Stimulated activated CD8-positive, alpha-beta memory T cell treated with anti-CD3 and anti-CD28 coated beads, Interleukin-2, amount 100 ng/mL, for 1 hour (primary cell): ENCODE measurements around the gene ANKS1A.

Experiments
- DNase-seq, 2 donors: peaks; one replicate each; pipeline ENCODE4 v3.0.0-alpha.2; 2020; ENCODE audit warnings: low read depth in 2 of 2

The ANKS1A gene

GRCh38 chr6:35053701-35054100 is 164.6 kb downstream of the ANKS1A start:
- DNase-seq = no peak

DNA sequence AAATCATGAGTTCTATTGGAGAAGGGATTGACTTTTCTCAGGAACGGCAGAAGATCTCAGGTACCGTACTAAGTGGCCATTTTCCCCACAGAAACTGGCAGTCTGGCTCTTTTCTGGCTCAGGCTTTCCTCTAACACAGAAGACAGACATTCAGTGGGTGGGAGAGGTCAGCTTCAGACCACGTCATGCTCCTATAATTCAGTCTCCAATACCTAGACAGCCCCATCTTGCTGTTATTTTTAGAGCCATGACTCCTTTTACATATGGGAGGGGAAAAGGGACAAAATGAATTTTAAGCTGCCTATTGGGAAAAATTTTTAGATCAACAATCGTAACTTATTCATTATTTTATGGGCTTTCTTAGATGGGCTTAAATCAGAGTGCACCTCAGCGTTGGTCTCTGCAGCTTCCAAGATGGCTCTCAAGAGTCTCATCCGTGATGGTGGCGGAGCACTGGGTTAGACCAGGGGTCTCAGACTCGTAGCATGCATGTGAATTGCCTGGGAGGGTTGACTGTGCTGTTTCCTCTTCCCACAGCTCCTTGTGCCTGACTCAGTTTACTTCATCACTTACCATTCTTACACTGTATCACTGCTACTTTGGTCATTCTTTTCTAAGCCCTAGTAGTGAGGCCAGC is 165.2 kb downstream of the ANKS1A start:
- no peak for DNase-seq

DNA sequence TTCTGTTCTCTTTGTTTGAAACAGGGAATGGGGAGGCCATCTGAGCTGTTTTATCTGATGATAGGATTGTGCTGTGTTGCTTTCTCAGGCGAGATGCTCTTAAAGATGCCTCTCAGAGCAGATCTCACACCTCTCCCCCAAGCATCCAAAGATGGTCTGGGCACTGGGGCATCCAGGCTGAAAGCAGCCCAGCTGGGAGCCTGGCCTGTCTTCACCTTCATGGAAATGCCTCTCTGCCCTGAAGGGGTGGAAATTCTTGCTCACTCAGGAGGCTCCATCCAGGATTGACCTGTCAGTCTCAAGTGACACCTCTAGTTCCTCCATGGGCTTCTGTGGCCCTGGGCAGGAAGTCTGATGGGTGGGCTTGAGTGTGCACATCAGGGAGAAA is 165.7 kb downstream of the ANKS1A start:
- DNase-seq = no peak

DNA sequence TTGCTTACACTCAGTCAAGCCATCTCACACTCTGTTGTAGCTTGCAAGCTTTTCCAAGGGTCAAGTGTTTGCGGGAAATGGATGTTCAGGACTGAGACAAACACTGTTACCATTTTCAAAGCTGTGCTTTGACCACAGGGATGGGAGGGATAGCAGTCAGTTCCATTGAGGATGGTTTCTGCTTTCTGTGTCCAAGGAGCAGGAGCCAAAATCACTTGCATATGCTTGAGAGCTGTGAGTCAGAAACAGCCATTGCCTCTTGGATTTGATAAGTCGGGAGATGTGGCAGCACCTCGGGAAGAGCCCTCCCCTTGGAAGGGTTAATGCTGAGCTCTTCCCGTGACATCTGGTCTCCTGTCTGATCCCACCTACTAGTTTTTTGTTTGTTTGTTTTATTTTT is 166.8 kb downstream of the ANKS1A start:
- DNase-seq = no peak

DNA sequence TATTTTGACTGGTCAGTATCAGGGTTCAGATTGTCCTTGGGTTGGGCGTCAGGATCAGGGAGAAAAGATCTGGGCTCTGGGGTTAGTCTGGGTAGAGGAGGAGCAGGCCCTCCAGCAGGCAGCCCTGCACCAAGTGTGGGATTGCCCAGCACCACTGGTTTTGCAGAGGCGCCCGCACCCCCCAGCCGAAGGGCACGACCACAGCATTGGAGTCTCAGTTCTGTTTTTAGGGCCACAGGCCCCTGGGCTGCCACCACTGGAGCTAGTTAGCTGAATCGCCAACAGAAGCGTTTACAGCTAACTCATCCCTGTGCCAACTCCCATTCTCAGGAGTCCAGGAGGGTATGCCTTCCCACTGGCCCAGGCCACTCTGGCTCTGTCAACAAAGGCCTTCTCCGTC is 167.9 kb downstream of the ANKS1A start:
- DNase-seq = no peak

DNA sequence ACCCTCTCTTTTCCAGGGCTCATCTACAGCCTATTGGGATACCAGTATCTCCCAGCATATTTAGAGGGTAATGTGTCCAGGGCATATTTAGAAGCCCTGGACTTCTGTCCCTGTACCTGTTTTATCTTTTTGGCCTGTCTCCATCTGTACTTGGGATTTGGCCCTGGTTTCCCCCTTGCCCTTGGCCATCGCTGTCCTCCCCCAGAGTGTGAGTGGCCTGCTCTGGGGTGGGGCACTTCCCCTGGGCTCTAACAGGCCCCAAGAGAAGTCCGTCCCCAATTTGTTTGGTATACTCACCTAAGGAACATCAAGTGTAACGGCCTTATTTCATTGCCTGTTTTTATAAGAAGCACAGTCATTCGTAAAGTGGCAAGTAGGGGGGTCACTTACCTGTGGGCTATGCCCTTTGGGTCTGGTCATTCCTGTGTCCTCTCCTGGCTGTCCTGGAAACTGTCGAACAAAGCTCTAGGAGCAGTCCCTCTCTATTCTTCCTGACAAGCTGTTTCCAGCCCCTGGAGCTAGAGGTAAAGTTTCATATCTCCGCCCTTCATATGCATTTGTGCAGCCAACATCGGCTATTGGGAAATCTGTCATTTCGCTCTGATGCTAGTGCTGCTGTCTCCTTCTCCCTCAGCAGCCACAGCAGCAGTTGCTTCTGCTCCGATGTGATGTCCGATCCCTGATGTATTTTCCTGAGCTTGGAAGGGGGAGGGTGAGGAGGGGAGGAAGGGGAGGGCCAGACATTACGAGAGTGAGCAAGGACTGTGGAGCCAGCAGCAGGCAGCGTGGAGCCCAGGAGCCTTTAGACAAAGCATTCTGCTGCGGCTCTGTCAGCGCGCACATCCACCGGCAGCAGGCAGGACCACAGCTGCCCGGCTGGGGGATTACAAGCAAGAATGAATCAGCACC is 168.6 kb downstream of the ANKS1A start:
- no peak for DNase-seq

GRCh38 chr6:35058358-35058675 is 169.3 kb downstream of the ANKS1A start:
- no peak for DNase-seq

DNA sequence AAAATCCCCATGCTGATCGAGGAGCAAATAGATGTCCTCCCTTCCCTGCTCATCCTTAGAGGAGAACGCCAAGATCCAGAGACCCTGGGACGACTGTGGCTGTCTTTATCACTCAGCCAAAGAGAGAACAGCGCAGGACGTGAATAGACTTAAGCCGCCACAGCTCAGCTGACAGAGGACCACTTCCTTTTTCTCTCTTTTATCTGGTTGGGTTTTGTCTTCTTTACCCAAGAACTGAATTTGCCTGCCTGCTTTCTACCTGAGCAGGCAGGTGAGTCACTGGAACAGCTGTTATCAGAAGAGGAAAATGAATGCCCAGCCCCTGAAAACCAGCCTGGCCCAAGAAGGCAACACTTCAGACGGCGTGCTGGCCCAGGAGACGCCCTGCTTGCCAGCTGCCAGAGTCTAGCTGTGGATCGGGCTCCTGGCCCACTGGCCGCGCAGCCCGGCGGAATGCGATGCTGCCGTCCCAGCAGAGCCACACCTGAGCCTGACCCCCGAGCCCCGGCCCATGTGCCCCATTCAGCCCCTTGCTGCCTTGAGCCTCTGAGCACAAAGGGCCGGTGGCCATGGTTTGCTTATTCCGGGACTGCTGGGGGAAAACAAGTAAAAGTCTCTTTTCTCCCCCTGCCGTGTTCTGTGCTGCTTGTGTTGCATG is 169.9 kb downstream of the ANKS1A start:
- no peak for DNase-seq

- no peak for DNase-seq
Observed at GRCh38 chr6:35059596-35060345, 170.7 kb downstream of the ANKS1A start.

DNA sequence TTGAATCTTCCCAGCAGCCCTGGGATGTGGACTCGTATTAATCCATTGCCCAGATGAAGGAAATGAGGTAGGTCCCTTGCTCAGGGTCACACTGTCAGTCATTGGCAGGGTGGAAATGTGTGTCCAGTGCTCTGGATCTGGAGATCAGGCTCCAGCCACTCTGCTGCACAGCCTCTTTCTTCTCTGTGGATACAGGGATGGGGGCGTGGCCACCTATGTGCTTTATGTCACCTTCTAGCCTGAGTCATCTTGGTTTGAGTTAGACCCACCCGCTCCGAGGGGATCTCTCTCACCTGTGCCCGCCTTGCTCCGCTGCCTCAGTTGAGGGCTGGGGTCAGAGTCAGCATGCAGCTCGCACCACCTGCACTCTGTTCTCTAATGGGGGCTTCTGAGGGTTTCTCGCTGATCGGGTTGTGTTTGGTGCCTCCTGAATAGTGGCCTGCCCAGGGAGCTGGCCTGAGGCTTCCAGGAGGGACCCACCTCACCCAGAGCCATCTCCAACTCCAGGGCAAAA is 172.1 kb downstream of the ANKS1A start:
- no peak for DNase-seq

GRCh38 chr6:35061651-35062410 is 172.8 kb downstream of the ANKS1A start:
- no peak for DNase-seq

DNA sequence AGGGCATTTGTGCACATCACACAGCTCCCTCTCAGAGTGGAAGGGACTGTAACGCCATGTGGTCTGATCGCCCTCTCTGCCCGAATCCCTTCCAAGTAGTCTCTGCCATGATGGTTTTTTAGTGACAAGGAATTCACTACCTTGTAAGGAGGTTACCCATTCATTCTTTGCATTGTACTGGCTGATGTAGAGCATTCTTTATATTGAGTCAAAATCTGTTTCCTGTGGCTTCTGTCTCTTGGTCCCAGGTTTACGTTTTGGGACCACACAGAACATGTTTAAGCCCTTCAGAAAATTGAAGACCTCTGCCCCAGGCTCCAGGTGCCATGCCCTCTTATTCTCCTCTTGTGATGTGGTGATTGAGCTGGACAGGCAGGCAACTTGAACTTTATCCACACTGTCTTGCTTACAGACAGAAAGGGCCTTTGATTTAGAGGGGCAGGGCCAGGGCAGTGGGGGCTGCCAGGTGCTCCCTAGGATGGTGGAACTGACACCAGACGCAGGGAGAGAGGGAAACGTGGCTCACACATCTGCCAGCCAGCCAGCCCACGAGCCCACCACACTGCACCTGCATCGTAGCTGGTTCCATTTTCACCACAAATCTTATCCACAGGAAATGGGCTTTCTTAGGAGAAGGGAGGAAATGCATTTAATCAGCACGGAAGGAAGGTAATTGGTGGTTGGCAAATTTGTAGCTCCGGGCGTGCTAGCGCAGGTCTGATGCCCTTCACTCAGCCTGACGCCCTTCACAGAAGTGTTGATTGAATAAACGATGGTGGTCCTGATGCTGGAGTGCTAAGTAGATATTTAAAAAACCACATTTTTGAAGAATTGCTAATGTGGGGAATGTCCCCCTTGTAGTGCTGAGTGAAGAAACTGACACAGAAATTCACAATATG is 173.9 kb downstream of the ANKS1A start:
- no peak for DNase-seq

GRCh38 chr6:35063701-35064280 is 174.7 kb downstream of the ANKS1A start:
- DNase-seq = no peak

- no peak for DNase-seq
Observed at GRCh38 chr6:35064290-35064689, 175.2 kb downstream of the ANKS1A start.

DNA sequence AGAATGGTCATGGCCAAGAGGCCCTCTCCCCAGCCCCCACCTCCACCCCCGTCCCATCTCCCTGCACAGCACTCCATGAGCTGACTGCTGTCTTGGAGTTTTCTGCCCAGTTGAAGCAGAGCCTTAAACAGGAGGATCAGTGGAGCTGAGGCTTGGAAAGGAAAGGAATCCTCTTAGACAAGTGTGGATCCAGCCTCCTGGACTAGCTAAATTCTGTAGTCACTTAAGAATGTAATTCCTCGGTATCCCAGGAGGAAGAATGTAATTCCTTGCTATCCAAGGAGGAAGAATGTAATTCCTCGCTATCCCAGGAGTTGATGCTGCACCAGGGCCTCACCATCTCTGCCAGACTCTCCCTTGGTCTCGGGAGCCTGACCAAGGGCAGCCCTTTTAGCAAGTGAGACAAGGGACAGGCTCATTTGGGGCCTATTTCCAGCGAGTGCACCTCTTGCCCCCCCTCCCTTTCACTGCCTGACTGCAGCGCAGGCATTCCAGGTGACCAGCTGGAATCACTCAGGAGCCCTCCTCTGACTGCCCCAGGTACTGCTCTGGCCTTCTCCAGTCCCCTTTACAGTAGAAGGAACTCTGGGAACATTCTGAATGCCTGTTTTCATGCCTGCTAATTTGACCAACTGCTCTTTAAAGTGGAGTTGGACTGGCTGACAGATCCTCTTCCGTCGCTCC is 175.8 kb downstream of the ANKS1A start:
- DNase-seq = no peak

DNA sequence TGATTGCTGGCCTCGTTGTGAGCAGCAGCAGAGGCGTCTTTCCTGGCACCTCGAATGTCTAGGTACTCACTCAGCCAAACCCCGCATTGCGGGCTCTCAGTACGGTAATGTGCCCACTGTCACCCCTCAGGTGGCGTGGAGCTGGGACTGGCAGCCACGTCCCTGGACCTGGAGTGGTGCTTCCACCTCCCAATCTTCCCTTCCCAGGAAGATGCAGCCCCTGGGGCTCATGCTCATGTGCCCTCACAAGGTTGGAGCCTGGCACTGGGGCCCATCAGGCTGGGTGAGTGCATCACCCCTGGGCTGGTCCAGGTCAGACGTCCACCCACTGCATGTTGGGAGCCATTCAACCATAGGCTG is 176.4 kb downstream of the ANKS1A start:
- DNase-seq = no peak

DNA sequence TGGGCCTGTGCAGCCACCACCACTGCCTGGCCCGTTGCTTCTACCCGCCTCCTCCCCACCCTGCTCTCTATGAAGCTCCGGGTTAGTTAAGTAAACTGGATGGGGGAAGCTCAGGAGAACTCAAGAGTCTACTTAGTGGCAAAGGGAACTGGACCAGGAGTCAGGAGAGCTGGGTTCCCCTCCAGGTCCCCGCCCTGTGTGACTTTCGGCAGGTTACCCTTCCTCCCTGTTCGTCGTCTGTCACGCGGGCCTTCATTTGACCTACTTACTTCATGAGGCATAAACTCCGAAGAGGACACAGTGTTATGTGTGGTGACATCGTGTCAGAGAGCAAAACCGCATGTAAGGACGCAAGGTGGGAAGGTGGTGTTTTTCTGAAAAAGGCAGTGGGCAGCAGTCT is 176.8 kb downstream of the ANKS1A start:
- no peak for DNase-seq

- no peak for DNase-seq
Observed at GRCh38 chr6:35067234-35067633, 178.2 kb downstream of the ANKS1A start.

DNA sequence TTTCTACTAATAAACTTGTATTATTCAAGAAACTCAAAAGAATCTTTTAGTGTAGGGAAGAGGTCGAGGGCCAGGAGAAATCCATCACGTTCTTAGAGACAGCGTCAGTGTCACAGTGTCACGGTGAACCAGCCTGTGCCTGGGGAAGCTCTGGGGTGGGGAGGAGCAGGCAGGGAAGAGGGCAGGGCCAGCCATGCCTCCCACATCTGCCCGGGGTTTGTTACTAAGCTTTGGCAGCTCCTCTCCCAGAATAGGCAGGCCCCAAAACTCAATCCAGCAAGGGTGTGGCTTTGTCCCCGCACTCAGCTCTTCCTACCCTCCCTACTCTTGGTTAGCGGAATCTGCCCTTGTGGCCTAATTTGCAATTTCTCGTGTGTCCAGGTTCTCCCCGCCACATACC is 179.2 kb downstream of the ANKS1A start:
- DNase-seq = no peak
